Fibroblast of skin of left biceps (primary cell): ENCODE measurements around the gene GPR107.

Experiments used
- DNase-seq, 2 experiments: peaks; one replicate each; pipeline ENCODE4 v3.0.0-alpha.2; 2013; ENCODE audit warnings: low read depth in 2 of 2

The GPR107 gene

DNA sequence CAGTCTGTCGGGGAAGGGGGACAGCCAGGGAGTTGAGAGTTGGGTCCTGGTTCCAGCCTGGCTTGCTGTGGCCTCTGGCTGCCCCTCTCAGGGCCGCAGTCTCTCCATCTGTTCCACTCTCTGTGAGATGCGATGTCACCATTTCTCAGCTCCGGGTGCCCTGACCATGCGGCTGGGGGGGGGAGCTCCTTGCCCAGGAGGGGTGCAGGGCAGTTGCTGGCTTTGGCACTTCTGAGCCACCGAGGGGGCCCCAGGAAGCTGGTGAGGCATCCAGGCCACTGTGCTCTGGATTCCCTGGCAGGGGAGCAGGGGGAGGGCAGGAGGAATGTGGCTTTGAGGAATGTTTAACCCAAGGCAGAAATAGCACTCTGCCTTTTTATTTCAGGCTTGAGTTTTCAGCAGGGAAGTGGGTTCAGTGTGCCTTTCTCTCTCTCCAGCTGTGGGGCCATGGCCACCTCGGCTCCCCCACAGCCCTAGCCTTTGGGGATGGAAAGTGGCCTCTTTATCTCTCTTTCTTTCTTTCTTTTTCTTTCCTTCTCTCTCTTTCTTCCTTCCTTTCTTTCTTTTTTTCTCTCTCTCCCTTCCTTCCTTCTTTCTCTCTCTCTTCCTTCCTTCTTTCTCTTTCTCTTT is 129.5 kb downstream of the GPR107 start:
- DNase-seq, result peak; percentile 37 to 42

DNA sequence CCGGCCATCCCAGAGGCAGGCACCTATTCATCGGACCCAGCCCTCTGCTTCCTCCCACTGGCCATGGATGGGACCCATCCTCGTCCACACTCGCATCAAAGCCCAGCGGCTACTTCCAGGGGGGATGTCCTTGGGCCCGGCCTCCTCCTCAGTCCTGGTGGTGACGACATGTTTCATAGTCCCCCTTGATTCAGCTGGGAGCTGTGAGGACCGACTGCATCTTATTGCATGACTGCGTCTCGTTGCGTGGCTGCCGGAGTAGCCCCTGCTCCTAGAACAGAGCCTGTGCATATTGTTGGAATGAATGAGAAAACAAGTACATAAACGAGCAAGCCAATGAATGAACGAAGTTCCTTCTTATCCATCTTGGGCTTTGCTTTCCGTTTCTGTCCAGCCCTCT is 131.3 kb downstream of the GPR107 start:
- DNase-seq, result no peak

DNA sequence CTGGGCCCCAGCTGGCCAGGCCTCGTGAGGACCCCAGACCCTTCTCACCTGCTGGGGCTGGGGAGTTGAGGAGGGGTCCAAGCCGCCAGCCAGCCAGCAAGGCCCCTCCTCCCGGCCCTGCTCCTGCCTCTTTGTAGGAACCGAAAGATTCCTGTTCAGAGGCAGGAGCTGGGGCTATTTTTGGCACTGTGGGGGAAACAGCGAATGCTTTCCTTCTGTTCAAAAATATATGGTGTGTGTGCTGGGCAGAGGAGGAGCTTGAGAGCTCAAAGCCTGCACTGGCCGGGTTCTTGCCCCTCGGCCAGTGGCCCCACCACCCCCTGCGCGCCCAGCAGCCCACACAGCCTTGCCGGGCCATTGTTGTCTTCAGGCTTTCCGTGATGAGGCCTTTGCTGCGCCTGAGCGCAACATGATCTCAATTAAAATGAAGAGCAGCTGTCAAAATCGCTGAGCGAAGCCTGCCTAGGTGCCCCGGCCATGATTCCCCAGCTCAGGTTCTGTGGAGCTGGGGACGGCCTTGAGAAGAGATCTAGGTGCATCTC is 131.9 kb downstream of the GPR107 start:
- peak; percentile 14 to 20 for DNase-seq

DNA sequence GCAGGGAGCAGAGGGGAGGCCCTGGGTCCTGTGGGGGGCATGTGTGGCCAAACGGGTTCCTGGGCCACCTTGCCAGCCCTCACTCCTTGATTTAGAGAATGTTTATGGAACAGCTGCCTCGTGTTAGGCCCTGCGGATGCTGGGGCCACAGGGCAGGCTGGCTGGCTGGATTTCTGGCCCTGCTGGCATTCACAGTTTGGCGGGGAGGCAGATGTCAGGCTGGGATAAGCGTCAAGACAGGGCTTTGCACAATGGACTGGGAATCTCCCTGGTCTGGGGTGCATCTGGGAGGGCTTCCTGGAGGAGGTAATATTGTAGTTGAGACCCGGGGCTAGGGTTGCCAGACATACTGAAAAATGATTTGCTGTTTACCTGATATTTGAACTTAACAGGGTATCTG is 132.3 kb downstream of the GPR107 start:
- no peak for DNase-seq

DNA sequence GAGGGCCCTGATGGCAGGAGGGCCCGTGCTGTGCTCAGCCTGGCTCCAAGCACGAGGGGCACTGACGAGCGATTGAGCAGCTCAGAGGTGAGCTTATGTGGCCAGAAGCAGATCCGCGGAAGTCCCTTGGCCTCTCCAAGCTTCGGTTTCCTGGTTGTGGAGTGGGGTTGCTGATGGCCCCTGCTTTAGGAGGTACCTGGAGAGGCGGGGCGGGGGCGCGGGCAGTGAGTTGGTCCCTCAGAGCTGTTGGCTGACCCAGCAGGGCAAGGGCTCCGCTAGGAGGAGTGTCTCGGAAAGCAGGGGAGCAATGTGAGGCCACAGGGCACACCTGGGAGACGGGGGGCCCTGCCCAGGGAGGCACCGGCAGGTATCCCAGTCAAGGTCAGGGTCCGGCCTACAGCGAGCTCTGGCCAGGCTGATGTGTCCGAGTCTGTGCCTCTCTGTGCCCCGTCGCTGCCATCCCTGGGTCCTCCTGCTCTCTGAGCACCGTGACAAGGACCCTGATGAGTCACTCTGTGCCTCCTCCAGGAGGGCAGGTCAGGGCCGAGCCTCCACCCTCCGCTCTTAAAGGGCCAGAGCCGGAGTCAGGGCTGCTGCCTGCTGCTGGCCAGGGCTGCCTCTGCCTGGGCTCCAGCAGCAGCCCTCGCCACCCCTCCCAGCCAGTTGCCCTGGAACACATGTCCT is 133.3 kb downstream of the GPR107 start:
- DNase-seq, result no peak

DNA sequence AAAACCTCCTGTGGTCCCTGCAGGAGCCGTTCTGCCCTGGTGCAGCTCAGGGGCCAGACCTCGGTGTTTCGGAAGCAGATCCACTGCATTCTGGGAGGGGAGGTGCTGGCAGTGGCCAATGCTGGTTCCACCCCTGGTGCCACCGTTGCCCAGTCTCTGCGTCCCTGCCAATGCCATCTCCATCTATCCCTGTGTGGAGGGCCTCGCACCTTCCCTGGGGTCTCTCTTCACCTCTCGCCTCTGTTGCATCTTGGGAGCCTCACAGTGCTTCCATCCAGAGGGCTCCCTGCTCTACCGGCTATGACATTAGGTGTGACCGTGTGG is 133.8 kb downstream of the GPR107 start:
- no peak for DNase-seq

DNA sequence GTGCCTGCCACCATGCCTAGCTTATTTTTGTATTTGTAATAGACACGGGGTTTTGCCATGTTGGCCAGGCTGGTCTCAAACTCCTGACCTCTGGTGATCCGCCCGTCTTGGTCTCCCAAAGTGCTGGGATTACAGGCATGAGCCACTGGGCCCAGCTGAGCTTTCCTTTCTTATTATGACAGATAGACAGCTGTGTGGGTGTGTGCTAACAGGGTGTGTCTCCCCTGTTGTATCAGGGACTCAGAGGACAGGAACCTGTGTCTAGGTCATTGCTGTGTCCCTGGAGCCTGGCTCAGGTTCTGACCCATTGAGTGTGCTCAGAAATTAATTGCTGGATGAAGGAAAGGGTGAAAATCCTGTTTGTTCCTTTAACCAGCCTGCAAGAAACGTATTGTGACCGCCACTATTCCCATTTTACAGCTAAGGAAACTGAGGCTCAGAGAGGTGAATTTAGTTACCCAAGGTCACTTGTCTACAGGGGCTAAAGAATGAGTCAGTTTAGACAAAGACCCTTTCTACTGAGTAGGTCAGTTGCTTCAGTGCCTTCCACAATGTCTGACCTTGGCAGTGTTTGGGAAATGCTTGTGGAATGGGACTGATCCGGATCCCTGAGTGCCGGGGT is 135.3 kb downstream of the GPR107 start:
- no peak for DNase-seq
